Forelimb muscle (tissue), 1 donor: ENCODE results near the gene GATAD2A. TPM values are rescaled to one million over a fixed set of nuclear protein-coding genes. Genes with fewer than 3 reads are reported as not detected.
"Not testable (repeated sequence)": the region's sequence is repeated elsewhere in the genome, so short reads cannot be mapped to it uniquely, and the experiment has no call there.

ENCODE experiments used
- DNase-seq: peaks from one replicate; pipeline ENCODE4 v3.0.0-alpha.2; 2013; ENCODE audit warnings: low read depth
- polyA plus RNA-seq: library from polyadenylated mRNA; unstranded; fragments of 120-200 nt; gene quantifications from one replicate; pipeline ENCODE4 v1.2.1, GENCODE V29; 2013; ENCODE audit not compliant: insufficient read length

GATAD2A gene
- polyA plus RNA-seq, 1 donor, result 45.7 TPM

DNA sequence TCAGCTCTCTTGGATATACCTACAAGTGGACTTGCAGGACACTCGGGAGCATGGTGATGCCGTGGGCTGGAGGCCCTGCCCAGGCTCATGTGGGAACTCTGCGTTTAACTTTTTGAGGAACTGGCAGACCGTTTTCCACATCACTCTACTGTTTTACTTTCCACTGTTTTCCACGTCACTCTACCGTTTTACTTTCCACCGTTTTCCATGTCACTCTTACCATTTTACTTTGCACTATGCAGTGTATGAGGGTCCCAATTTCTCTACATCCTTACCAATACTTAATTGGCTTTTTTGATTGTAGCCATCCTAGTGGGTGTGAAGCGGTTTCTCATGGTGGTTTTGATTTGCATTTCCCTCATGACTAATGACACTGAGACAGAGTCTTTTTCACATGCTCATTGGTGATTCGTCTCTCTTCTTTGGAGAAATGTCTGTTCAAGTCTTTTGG, 40.5 kb downstream of the GATAD2A start:
- no peak for DNase-seq

DNA sequence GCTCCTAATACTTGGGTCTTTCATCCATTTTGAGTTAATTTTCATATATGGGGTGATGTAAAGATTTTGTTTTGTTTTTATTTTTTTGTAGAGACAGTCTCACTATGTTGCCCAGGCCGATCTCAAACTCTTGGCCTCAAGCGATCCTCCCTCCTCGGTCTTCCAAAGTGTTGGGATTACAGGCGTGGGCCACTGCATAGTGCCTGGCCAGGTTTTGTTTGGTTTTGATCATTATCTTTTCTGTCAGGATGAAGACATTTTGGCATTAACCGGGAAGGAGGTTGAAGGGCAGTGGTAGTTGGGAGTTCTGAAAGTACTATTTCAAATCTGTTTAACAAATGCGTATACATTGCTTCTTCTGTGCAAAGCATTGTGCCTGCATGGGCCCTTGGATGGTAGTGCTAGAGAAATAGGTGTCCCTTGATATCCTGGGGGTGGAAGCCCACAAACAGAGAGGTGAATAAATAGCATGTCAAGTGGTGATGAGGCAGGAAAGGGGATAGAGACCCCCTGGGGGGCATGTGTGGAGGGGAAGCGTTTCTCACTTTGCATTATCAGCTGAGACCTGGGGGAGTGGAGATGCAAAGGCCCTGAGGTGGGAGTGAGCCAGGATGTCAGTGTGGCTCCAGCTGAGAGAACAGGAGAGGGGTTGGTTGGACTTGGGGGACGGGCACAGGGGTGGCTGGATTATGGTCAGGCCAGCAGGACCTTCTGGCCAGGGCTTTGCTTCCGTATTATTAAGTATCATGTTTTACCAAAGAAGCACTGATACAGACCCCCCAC, 41.4 kb downstream of the GATAD2A start:
- no peak for DNase-seq

DNA sequence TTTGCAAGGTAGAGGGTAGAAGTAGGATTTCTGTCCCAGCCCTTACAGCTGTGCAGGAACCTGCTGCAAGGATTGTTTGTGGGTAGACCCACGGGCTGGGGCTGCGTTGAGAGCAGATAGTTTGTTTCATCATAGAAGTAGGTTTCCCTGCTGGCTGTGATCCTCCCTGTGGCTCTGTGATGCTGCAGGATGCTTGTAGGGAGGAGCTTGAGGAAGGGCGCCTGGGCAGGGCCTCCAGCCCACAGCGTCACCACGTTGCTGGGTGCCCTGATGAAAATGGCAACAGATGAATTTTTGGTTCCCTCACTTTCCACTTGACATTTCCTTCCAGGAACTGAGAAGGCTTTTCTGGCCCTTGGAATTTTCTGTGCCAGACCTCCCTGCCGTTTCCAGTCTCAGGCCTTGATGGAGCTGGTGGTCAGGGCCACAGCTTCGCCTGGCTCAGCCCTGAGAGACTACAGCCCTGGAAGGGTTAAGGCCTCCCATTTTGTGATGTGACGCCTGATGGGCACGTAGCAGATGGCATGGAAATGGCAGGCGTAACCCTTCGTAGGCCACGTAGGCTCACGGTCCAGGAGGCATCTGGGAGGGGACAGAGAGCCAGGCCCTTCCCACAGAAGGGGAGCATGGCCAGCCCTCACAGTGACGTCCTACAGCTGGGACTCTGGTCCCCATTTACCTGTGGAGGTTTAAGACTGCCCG, 42.2 kb downstream of the GATAD2A start:
- DNase-seq, result no peak

DNA sequence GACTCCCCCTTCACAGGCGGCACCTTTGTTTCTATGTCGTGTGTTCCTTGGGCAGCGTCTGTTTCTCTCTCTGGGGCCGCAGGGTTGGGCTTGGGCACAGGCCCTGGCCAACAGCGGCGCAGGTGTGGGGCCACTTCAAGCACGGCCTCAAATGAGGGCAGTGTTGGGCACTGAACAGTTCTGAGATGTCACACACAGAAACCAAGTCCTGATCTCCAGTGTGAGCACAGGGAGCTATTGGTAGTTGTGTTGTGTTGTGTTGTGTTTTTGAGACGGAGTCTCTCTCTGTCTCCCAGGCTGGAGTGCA, 42.7 kb downstream of the GATAD2A start:
- no peak for DNase-seq

DNA sequence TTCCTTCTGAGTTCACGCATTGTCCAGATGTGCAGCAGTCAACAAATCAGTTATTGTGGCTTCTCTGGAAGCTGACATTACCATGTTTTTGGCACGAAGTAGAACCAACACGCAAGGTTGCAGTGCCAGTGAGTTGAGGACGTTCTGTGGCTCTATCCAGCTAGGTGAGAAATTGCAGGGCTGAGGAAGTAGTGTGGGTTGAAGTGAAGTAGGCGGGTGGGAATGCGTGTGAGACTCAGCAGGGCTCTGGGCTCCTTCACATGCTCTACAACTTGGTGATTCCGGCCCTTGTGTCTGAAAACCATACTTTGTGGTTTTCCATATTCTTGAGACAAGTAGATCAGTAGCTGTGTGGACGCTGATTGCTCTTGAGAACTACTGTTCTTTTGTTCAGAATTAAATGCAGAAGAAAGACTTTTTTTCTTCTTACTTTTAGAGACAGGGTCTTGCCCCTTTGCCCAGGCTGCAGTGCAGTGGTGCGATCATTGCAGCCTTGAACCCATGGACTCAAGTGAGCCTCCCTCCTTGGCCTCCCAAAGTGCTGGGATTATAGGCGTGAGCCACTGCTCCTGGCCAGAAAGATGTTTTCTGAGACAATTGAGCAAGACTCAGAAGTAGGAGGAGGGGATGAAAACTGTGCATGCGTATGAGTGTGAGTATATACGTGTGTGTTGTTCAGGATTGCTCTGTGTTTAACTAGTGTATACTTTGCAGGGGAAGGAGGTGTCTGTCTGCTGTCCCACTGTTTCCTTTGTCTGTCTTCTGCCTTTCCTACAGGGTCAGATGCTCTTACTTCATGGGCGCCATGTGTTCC, 46.2 kb downstream of the GATAD2A start:
- no peak for DNase-seq

DNA sequence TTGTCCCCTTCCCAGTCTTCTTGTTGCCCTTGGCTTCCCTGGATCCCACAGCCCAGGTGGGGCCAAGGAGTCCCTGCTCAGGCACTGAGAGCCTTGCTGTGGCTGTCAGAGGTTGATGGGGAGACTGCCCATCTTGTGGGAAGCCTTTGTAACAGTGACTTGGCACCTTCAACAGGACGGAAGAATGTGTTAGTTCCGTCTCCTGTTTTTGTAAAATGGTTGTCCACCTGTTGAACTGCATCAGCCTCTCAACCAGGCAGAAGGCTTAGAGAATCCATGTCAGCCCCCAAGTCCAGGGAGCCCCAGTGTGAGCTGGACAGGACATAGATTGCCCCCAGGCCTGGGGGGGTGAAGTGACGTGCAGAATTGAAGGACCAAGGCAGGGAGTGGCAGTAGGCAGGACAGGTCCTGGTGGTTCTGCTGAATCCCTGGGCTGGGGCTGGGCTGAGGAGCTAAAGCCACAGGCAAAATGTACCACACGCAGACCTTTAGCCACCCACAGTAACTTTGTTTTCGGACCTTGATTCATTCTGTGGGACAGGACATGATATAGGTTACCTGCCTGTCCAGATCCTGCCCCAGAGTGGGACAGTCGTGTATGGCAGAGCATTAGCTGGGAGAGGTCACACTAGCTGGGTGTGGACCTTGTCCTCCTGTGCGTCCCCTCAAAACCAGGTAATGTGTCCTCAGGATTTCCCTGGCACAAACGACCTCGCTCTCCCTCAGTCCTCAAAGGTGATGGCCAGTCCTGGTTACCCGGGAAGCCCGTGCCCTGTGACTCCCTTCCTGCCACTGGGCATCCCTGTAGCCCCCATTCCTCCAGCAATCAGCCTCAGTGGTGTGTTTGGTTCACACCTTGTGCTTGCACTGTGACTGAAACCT, 47.0 kb downstream of the GATAD2A start:
- no peak for DNase-seq

DNA sequence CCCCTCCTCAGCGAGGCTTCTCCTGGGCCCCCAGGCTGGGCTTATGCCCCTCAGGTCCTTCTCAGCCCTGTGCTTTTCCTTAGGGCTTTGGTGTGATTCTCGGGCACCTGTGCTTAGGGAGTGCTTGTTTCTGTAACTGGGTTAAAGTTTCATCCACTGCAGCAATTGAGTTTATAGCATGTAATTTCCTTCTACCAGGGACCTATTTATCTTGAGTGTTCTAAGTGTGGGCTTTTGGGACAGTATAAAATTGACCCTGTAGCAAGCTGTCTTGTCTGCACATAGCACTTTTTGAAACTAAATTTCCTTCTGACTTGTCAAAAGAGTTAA, 47.6 kb downstream of the GATAD2A start:
- no peak for DNase-seq

DNA sequence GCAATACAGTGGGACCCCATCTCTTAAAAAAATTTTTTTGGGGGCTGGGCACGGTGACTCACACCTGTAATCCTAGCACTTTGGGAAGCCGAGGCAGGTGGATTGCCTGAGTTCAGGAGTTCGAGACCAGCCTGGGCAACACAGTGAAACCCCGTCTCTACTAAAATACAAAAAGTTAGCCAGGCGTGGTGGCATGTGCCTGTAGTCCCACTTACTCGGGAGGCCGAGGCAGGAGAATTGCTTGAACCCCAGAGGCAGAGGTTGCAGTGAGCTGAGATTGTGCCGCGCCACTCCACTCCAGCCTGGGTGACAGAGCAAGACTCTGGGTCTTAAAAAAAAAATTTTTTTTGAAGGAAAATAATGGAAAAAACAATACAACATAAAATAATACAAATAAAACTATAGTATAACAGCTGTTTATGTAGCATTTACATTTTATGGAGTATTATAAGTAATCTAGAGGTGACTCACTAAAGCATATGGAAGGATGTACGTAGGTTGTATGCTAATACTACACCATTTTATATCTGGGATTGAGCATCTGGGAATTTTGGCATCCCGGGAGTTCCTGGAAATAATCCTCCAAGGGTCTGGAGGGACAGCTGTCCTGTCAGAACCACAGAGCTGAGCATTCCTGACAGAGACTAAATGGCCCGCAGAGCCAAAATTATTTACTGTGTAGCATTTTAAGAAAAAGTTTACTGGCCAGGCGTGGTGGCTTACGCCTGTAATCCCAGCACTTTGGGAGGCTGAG, 49.9 kb downstream of the GATAD2A start:
- DNase-seq, result not testable (repeated sequence)

DNA sequence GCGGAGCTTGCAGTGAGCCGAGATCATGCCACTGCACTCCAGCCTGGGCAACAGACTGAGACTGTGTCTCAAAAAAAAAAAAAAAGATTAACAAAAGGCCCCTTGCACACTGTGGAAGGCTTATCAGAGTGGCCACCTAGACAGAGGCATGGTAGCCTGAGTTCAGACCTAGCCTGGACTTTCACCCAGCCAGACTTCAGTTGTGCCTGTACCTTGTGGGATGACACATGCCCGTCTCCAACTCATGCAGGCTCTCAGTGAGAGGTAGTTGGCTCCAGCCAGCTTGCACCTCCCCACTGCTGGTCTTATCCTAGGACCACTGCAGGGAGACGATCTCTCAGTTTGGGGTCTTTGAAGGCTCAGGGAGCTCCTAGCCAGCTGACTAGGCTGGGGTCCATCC, 52.2 kb downstream of the GATAD2A start:
- DNase-seq, result no peak

DNA sequence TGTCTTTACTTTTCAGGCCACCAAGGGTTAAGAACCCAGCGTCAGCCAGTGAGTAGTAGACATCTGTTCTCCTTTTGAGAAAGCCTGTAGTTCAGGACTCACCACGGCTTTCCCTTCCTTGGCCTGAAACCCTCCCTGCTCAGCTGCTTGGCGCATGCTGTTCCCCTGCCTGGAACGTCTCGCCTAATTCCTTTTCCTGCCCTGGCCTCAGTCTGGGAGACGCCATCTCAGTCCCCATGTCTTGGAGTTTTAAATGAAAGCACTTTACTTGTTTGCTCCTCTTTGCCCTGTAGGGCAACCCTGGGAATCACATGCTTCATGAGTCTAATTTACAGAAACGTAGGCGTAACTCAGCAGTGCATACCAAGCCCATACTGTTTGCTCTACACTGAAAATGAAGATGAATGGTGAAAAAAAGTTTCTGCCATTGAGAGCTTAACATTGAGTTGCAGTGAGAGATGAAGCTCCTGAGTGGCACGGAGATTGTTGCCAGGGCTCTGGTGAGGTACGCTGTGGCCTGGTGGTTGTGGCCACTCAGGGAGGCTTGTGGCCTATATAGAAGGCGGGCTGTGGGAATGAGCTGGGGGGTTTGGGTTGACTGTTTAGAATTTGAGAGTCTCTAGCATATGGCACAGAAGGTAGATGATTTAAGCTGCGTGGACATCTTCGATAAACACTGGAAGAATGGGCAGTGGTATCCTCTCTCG, 52.8 kb downstream of the GATAD2A start:
- DNase-seq, result no peak

DNA sequence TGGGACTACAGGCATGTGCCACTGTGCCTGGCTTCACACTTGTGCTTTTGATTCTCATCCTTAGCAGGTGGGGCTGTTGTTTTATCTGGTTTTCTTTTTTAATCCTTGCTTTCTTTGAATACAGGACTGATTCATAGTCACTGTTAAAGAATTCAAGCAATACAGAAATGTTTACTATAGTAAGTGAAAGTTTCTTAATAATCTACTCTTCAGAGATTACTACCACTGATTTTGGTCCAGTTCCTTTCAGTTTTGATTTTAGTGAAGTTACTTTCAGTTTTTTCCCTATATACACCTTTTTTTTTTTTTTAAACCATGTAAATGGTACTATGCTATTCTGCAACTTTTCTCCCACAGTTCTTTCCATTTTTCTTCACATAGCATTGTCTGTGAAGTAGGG, 53.6 kb downstream of the GATAD2A start:
- no peak for DNase-seq

DNA sequence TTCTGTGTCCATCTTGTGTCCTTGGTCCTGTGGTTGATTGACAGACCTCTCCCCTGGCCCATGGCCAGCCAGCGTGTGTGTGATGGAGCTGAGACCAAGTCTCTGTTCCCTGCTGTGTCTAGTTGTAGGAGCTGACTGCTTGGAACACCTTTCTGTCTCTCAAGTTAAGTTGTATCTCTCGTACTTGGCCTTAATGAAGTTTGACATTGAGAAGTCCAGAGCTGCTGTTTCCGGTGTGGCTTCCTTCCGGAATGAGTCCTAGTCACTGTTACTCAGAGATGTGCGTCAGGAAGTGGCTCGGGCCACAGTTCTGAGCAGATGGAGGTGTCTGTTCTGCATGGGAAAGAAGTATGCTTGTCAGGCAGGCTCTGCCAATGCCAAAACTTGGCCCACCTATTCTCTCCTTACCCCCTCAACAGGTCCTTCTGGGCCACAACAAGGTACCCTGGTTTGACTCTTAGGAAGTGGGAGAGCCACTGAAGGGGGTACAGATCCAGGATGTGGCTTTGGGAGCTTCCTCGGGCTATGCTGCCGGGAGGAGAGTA, 54.3 kb downstream of the GATAD2A start:
- no peak for DNase-seq

DNA sequence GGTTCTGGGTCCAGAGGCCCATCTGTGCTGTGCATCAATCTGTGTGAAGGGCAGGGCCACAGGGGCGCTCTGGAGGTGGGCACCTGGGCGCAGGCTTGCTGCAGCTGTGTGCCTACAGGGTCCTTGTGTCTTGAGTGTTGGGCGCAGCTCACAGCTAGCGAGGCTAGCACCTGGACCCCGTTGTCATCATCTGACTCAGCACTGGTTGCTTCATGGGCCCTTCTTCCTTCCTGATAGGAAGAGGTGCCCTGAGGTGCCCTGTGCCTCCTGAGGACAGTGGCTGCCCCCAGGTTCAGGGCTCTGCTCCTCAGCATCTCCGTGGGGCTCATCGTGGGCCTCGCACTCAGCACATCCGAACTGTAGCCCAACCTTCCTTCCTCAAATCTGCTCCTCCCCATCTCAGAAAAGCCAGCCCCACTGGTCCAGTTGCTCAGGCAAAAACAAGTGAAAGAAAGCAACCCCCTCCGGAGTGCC, 54.8 kb downstream of the GATAD2A start:
- no peak for DNase-seq

DNA sequence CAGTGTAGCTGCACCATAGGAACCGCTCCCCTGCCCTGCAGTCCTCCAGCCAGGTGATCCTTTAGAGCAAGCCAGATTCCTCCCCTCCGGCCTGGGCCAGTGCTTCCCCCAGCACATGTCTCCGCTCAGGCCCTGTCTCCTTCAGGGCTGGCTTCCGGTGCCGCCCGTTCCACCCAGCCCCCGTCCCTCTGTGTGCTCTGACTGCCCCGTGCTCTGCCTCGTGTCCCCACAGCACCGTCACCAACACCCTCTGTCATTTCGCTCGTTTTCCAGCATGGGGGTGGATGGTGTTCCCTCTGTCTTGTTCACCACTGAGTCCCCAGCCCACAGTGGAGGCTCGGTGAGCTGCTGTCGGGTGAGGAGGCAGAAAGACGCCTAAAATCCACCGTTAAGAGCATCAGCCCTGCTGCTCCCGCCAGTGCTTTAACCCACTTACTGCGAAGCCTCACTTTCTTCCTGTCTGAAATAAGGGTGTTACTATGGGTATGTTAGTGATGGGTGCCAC, 55.3 kb downstream of the GATAD2A start:
- no peak for DNase-seq

DNA sequence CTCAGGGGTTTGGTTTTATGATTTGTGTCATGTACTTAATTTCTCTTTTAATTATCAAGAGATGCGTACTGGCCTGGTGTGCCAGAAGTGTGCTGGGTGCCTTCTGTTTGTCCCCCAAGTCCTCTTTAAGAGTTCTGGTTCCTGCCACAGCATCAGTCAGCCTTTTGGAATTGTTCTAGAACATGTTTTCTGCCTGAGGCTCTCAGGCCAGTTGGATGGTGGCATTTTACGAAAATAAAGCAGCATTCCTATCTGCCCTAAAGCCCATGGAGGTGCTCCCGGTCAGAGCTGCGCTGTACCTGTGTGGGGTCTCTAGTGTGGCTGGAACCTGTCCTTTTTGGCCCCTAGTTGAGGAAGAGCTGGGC, 55.8 kb downstream of the GATAD2A start:
- DNase-seq, result no peak

DNA sequence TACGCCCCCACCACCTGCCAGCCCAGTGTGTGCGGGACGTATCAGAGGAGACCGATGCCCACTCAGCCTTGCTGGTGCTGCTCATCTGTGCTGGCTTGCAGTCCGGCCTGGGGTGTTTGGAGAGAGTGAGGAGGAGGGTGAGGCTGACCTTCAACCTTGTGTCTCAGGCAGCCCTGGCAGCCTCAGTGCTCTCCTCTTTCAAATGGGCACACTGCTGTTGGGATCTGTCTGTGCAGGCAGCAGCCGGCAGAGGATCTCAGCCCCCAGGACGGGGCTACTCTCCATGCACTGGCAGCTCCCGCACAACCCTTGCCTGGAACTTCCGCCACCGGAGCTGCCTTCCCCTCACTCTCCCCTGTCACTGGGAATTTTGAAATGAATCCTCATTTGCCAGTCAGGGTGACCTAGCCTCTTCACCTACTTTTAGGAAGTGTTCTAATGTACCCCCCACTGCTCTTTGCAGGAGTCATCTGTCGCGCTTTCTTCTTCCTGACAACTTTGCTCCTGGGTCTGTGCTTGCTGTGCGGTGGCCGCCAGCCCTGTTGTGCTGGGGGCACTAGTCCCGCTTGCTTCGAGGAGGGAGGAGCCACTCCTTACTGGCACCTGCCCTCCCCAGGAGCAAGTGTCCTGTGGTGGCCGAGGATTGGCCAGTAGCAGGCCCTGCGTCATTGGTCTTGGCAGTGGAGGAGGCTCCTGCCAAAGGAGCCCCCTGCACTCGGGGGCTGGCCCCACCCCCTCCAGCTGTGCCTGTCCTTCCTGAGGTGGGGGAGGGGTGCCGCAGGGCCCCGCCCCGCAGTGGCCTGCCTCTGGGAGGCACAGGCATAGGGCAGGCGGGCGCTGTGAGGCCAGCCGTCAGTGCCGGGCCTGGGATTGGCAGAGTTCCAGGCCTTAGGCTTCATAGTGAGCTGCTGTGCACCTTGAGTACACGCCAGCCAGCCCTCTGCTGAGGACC, 56.5 kb downstream of the GATAD2A start:
- no peak for DNase-seq

DNA sequence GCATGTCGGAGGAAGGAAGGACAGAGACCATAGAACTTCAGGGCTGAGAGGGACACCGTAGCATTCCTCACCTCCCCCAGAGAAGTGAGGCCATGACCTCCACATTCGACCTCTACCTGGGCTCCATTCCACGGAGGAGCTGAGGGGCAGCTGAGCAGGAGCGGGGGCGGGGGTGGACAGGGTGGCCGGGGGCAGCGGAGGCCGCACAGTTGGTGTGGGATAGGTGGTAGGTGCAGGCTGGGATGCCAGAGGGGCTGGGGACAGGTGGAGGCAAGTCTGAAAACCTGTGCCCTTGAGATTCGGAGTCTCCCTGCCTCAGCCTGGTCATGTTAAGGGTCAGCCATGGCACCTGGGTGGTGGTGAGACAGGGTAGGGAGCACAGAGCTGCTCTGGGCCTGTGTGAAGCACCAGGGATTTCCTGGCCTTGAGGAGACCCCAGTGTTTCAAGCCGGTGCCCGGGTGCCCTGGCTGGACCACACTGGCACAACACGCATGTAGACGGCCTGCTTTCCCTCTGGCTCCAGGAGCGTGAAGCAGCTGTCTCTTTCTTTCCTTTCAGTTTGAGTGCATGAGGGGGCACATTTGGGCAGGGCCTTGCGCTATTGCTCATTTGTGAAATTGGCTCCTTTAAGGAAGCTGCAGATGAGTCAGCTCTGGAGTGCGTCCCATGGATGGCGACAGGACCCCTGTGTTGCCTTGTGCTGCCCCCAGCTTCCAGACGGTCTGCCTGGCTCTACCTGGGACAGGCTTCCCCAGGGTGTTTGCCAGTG, 58.1 kb downstream of the GATAD2A start:
- DNase-seq, result no peak
